ENCODE results near the gene EFHC1.
"Not testable (repeated sequence)": the region's sequence is repeated elsewhere in the genome, so short reads cannot be mapped to it uniquely, and the experiment has no call there.

The EFHC1 gene

GRCh38 chr6:52457096-52457495 is 37.0 kb downstream of the EFHC1 start:
- no peaks in the 10 kb centered on the region for H3K27me3 ChIP-seq (ENCODE audit: low read depth, low read length)
- no peaks in the 10 kb centered on the region for H3K36me3 ChIP-seq (ENCODE audit: control insufficient read depth in 1 of 2, insufficient read depth in 2 of 2, low read length in 2 of 2)

GRCh38 chr6:52461194-52461593 is 41.1 kb downstream of the EFHC1 start:
- H3K4me3 ChIP-seq (ENCODE audit: low read depth in 1 of 2, low read length in 2 of 2): not testable (repeated sequence)

More at GRCh38 chr6:52457096-52457495, 37.0 kb downstream of the EFHC1 start:
- H3K27ac ChIP-seq (ENCODE audit: low read length): no peak overlapping the region
- H3K4me1 ChIP-seq (ENCODE audit: control insufficient read depth in 1 of 2, insufficient read depth in 2 of 2, low read length in 2 of 2): no peaks in the 10 kb centered on the region
- no peaks in the 10 kb centered on the region for H3K9me3 ChIP-seq (ENCODE audit: control insufficient read depth in 1 of 2, low read length in 2 of 2)
- H3K4me3 ChIP-seq (ENCODE audit: low read depth in 1 of 2, low read length in 2 of 2): no peak overlapping the region

GRCh38 chr6:52474173-52474572 is 54.0 kb downstream of the EFHC1 start:
- H3K36me3 ChIP-seq (ENCODE audit: control insufficient read depth in 1 of 2, insufficient read depth in 2 of 2, low read length in 2 of 2): no peaks in the 10 kb centered on the region
- no peak overlapping the region for H3K27ac ChIP-seq (ENCODE audit: low read length)
- no peaks in the 10 kb centered on the region for H3K4me1 ChIP-seq (ENCODE audit: control insufficient read depth in 1 of 2, insufficient read depth in 2 of 2, low read length in 2 of 2)
- H3K4me3 ChIP-seq (ENCODE audit: low read depth in 1 of 2, low read length in 2 of 2): no peak overlapping the region
- H3K27me3 ChIP-seq (ENCODE audit: low read depth, low read length): no peaks in the 10 kb centered on the region
- no peaks in the 10 kb centered on the region for H3K9me3 ChIP-seq (ENCODE audit: control insufficient read depth in 1 of 2, low read length in 2 of 2)

More at GRCh38 chr6:52461194-52461593, 41.1 kb downstream of the EFHC1 start:
- not testable (repeated sequence) for H3K27me3 ChIP-seq (ENCODE audit: low read depth, low read length); H3K4me1 ChIP-seq (ENCODE audit: control insufficient read depth in 1 of 2, insufficient read depth in 2 of 2, low read length in 2 of 2); H3K27ac ChIP-seq (ENCODE audit: low read length); H3K36me3 ChIP-seq (ENCODE audit: control insufficient read depth in 1 of 2, insufficient read depth in 2 of 2, low read length in 2 of 2); H3K9me3 ChIP-seq (ENCODE audit: control insufficient read depth in 1 of 2, low read length in 2 of 2)

GRCh38 chr6:52475307-52475706 is 55.2 kb downstream of the EFHC1 start:
- no peaks in the 10 kb centered on the region for H3K36me3 ChIP-seq (ENCODE audit: control insufficient read depth in 1 of 2, insufficient read depth in 2 of 2, low read length in 2 of 2)
- H3K4me3 ChIP-seq (ENCODE audit: low read depth in 1 of 2, low read length in 2 of 2): no peak overlapping the region
- H3K27me3 ChIP-seq (ENCODE audit: low read depth, low read length): no peaks in the 10 kb centered on the region
- H3K9me3 ChIP-seq (ENCODE audit: control insufficient read depth in 1 of 2, low read length in 2 of 2): no peaks in the 10 kb centered on the region
- no peak overlapping the region for H3K27ac ChIP-seq (ENCODE audit: low read length)
- H3K4me1 ChIP-seq (ENCODE audit: control insufficient read depth in 1 of 2, insufficient read depth in 2 of 2, low read length in 2 of 2): no peaks in the 10 kb centered on the region

GRCh38 chr6:52482903-52483670 is 62.9 kb downstream of the EFHC1 start:
- no peaks in the 10 kb centered on the region for H3K27me3 ChIP-seq (ENCODE audit: low read depth, low read length)
- peaks cover 0 to 5% of the 10 kb centered on the region in 2 donors for H3K36me3 ChIP-seq (ENCODE audit: control insufficient read depth in 1 of 2, insufficient read depth in 2 of 2, low read length in 2 of 2)
- no peaks in the 10 kb centered on the region for H3K9me3 ChIP-seq (ENCODE audit: control insufficient read depth in 1 of 2, low read length in 2 of 2)
- no peaks in the 10 kb centered on the region for H3K4me1 ChIP-seq (ENCODE audit: control insufficient read depth in 1 of 2, insufficient read depth in 2 of 2, low read length in 2 of 2)
- no peak overlapping the region for H3K4me3 ChIP-seq (ENCODE audit: low read depth in 1 of 2, low read length in 2 of 2)
- H3K27ac ChIP-seq (ENCODE audit: low read length): no peak overlapping the region

GRCh38 chr6:52483671-52484003 is 63.5 kb downstream of the EFHC1 start:
- H3K27me3 ChIP-seq (ENCODE audit: low read depth, low read length): no peaks in the 10 kb centered on the region
- no peaks in the 10 kb centered on the region for H3K9me3 ChIP-seq (ENCODE audit: control insufficient read depth in 1 of 2, low read length in 2 of 2)
- peaks cover 0 to 5% of the 10 kb centered on the region in 2 donors for H3K36me3 ChIP-seq (ENCODE audit: control insufficient read depth in 1 of 2, insufficient read depth in 2 of 2, low read length in 2 of 2)
- H3K4me1 ChIP-seq (ENCODE audit: control insufficient read depth in 1 of 2, insufficient read depth in 2 of 2, low read length in 2 of 2): no peaks in the 10 kb centered on the region
- H3K4me3 ChIP-seq (ENCODE audit: low read depth in 1 of 2, low read length in 2 of 2): no peak overlapping the region
- no peak overlapping the region for H3K27ac ChIP-seq (ENCODE audit: low read length)

GRCh38 chr6:52489881-52490280 is 69.7 kb downstream of the EFHC1 start:
- no peak overlapping the region for H3K4me3 ChIP-seq (ENCODE audit: low read depth in 1 of 2, low read length in 2 of 2)
- H3K9me3 ChIP-seq (ENCODE audit: control insufficient read depth in 1 of 2, low read length in 2 of 2): no peaks in the 10 kb centered on the region
- H3K36me3 ChIP-seq (ENCODE audit: control insufficient read depth in 1 of 2, insufficient read depth in 2 of 2, low read length in 2 of 2): peaks cover 0 to 3% of the 10 kb centered on the region in 2 donors
- H3K4me1 ChIP-seq (ENCODE audit: control insufficient read depth in 1 of 2, insufficient read depth in 2 of 2, low read length in 2 of 2): no peaks in the 10 kb centered on the region
- H3K27ac ChIP-seq (ENCODE audit: low read length): no peak overlapping the region
- H3K27me3 ChIP-seq (ENCODE audit: low read depth, low read length): no peaks in the 10 kb centered on the region

- Histone ChIP-seq H3K9me3 (ENCODE audit: control insufficient read depth in 1 of 2, low read length in 2 of 2) (no peaks in the 10 kb centered on the region), H3K27ac (ENCODE audit: low read length) (no peak overlapping the region), H3K4me1 (ENCODE audit: control insufficient read depth in 1 of 2, insufficient read depth in 2 of 2, low read length in 2 of 2) (no peaks in the 10 kb centered on the region), H3K4me3 (ENCODE audit: low read depth in 1 of 2, low read length in 2 of 2) (no peak overlapping the region), H3K36me3 (ENCODE audit: control insufficient read depth in 1 of 2, insufficient read depth in 2 of 2, low read length in 2 of 2) (peaks cover 0 to 6% of the 10 kb centered on the region in 2 donors), H3K27me3 (ENCODE audit: low read depth, low read length) (no peaks in the 10 kb centered on the region)
Observed at GRCh38 chr6:52491203-52492069, 71.3 kb downstream of the EFHC1 start.

GRCh38 chr6:52493669-52494068 is 73.5 kb downstream of the EFHC1 start:
- Histone ChIP-seq H3K27me3 (ENCODE audit: low read depth, low read length) (no peaks in the 10 kb centered on the region), H3K9me3 (ENCODE audit: control insufficient read depth in 1 of 2, low read length in 2 of 2) (no peaks in the 10 kb centered on the region), H3K36me3 (ENCODE audit: control insufficient read depth in 1 of 2, insufficient read depth in 2 of 2, low read length in 2 of 2) (peaks cover 0 to 6% of the 10 kb centered on the region in 2 donors), H3K4me1 (ENCODE audit: control insufficient read depth in 1 of 2, insufficient read depth in 2 of 2, low read length in 2 of 2) (peaks cover 0 to 10% of the 10 kb centered on the region in 2 donors), H3K4me3 (ENCODE audit: low read depth in 1 of 2, low read length in 2 of 2) (no peak overlapping the region), H3K27ac (ENCODE audit: low read length) (no peak overlapping the region)

GRCh38 chr6:52494298-52495072 is 74.3 kb downstream of the EFHC1 start:
- Histone ChIP-seq H3K9me3 (ENCODE audit: control insufficient read depth in 1 of 2, low read length in 2 of 2) (no peaks in the 10 kb centered on the region), H3K27me3 (ENCODE audit: low read depth, low read length) (no peaks in the 10 kb centered on the region), H3K27ac (ENCODE audit: low read length) (no peak overlapping the region), H3K36me3 (ENCODE audit: control insufficient read depth in 1 of 2, insufficient read depth in 2 of 2, low read length in 2 of 2) (peaks cover 0 to 6% of the 10 kb centered on the region in 2 donors), H3K4me3 (ENCODE audit: low read depth in 1 of 2, low read length in 2 of 2) (no peak overlapping the region), H3K4me1 (ENCODE audit: control insufficient read depth in 1 of 2, insufficient read depth in 2 of 2, low read length in 2 of 2) (peaks cover 0 to 18% of the 10 kb centered on the region in 2 donors)

- Histone ChIP-seq H3K27ac (ENCODE audit: low read length) (no peak overlapping the region), H3K36me3 (ENCODE audit: control insufficient read depth in 1 of 2, insufficient read depth in 2 of 2, low read length in 2 of 2) (peaks cover 0 to 6% of the 10 kb centered on the region in 2 donors), H3K9me3 (ENCODE audit: control insufficient read depth in 1 of 2, low read length in 2 of 2) (no peaks in the 10 kb centered on the region), H3K4me3 (ENCODE audit: low read depth in 1 of 2, low read length in 2 of 2) (no peak overlapping the region), H3K4me1 (ENCODE audit: control insufficient read depth in 1 of 2, insufficient read depth in 2 of 2, low read length in 2 of 2) (peaks cover 0 to 24% of the 10 kb centered on the region in 2 donors), H3K27me3 (ENCODE audit: low read depth, low read length) (no peaks in the 10 kb centered on the region)
Observed at GRCh38 chr6:52495922-52496321, 75.8 kb downstream of the EFHC1 start.

Data from muscle layer of duodenum (tissue), 2 donors.